HG02763 (cell line): Measurements from ENCODE around the gene ERICH3.

ENCODE experiments used
- ATAC-seq: cut with Tn5 transposase; IDR thresholded peaks from one replicate; pipeline ENCODE4 v1.9.1; 2021; ENCODE audit warnings: mild to moderate bottlenecking, moderate library complexity; ENCODE audit not compliant: unreplicated experiment

The ERICH3 gene

GRCh38 chr1:74673351-74674111 lies at the start of gene ERICH3:
ERICH3 (minus strand) TSS chr1:74673792; CDS start chr1:74673519, 273 bp downstream.
- no peak for ATAC-seq

GRCh38 chr1:74717626-74718025 lies 44.0 kb upstream of the ERICH3 start:
- no peak for ATAC-seq

- no peak for ATAC-seq
Observed at GRCh38 chr1:74716822-74717221, 43.2 kb upstream of the ERICH3 start.

GRCh38 chr1:74715806-74716205 lies 42.2 kb upstream of the ERICH3 start:
- no peak for ATAC-seq

GRCh38 chr1:74715236-74715502 lies 41.6 kb upstream of the ERICH3 start:
- ATAC-seq = no peak

GRCh38 chr1:74714429-74715235 lies 41.0 kb upstream of the ERICH3 start:
- ATAC-seq = peak; percentile 62

- ATAC-seq = no peak
Observed at GRCh38 chr1:74713849-74714248, 40.3 kb upstream of the ERICH3 start.

GRCh38 chr1:74712881-74713280 lies 39.3 kb upstream of the ERICH3 start:
- ATAC-seq = no peak

- ATAC-seq = no peak
Observed at GRCh38 chr1:74703386-74704182, 30.0 kb upstream of the ERICH3 start.

- peak; percentile 40 for ATAC-seq
Observed at GRCh38 chr1:74699331-74699730, 25.7 kb upstream of the ERICH3 start.

- no peak for ATAC-seq
Observed at GRCh38 chr1:74697832-74698231, 24.2 kb upstream of the ERICH3 start.

GRCh38 chr1:74693473-74693872 lies 19.9 kb upstream of the ERICH3 start:
- no peak for ATAC-seq

GRCh38 chr1:74690909-74691308 lies 17.3 kb upstream of the ERICH3 start:
- no peak for ATAC-seq

- ATAC-seq = no peak
Observed at GRCh38 chr1:74690364-74690696, 16.7 kb upstream of the ERICH3 start.

- no peak for ATAC-seq
Observed at GRCh38 chr1:74689621-74690363, 16.2 kb upstream of the ERICH3 start.

- ATAC-seq = no peak
Observed at GRCh38 chr1:74686928-74687327, 13.3 kb upstream of the ERICH3 start.

- ATAC-seq = no peak
Observed at GRCh38 chr1:74684301-74684700, 10.7 kb upstream of the ERICH3 start.

- no peak for ATAC-seq
Observed at GRCh38 chr1:74683656-74684055, 10.1 kb upstream of the ERICH3 start.

GRCh38 chr1:74681851-74682250 lies 8.3 kb upstream of the ERICH3 start:
- ATAC-seq = no peak

GRCh38 chr1:74681449-74681848 lies 7.9 kb upstream of the ERICH3 start:
- peak; percentile 74 for ATAC-seq

GRCh38 chr1:74681001-74681400 lies 7.4 kb upstream of the ERICH3 start:
- peak; percentile 23 for ATAC-seq
